Measurements from ENCODE around the gene PROP1.
"Not testable (repeated sequence)": the region's sequence is repeated elsewhere in the genome, so short reads cannot be mapped to it uniquely, and the experiment has no call there.

- TF ChIP-seq, protein P1, sequence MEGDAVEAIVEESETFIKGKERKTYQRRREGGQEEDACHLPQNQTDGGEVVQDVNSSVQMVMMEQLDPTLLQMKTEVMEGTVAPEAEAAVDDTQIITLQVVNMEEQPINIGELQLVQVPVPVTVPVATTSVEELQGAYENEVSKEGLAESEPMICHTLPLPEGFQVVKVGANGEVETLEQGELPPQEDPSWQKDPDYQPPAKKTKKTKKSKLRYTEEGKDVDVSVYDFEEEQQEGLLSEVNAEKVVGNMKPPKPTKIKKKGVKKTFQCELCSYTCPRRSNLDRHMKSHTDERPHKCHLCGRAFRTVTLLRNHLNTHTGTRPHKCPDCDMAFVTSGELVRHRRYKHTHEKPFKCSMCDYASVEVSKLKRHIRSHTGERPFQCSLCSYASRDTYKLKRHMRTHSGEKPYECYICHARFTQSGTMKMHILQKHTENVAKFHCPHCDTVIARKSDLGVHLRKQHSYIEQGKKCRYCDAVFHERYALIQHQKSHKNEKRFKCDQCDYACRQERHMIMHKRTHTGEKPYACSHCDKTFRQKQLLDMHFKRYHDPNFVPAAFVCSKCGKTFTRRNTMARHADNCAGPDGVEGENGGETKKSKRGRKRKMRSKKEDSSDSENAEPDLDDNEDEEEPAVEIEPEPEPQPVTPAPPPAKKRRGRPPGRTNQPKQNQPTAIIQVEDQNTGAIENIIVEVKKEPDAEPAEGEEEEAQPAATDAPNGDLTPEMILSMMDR (IDR thresholded peaks at IDR 0.05; ENCODE audit: low read depth, low read length, poor library complexity, severe bottlenecking): not testable (repeated sequence)
- TF ChIP-seq EZH2phosphoT487 (IDR thresholded peaks at IDR 0.05; ENCODE audit: borderline replicate concordance, low read length): not testable (repeated sequence)
Measured at GRCh38 chr5:177953101-177953500, 42.9 kb downstream of the PROP1 start.

All from DOHH2 (cell line).